HUES48 (cell line): ENCODE results near the gene GDA.

Experiments used
- H3K27ac ChIP-seq: one replicate; pipeline ENCODE4 v1.7.0; 2013; ENCODE audit warnings: low read depth, low read length, inconsistent platforms
- H3K27me3 ChIP-seq: 2 replicates; pipeline ENCODE4 v1.6.1; 2013; ENCODE audit warnings: mild to moderate bottlenecking, low read length; ENCODE audit not compliant: control insufficient read depth, insufficient read depth
- H3K36me3 ChIP-seq: 2 replicates; pipeline ENCODE4 v1.6.1; 2013; ENCODE audit warnings: low read length; ENCODE audit not compliant: control insufficient read depth, insufficient read depth
- H3K4me1 ChIP-seq: 2 replicates; pipeline ENCODE4 v1.6.1; 2013; ENCODE audit warnings: mild to moderate bottlenecking, low read length; ENCODE audit not compliant: control insufficient read depth, insufficient read depth
- H3K4me3 ChIP-seq: 2 replicates; pipeline ENCODE4 v1.5.1; 2013; ENCODE audit warnings: mild to moderate bottlenecking, low read depth, low read length
- H3K9ac ChIP-seq: 2 replicates; pipeline ENCODE4 v1.6.1; 2013; ENCODE audit warnings: mild to moderate bottlenecking, low read depth, low read length, moderate library complexity
- H3K9me3 ChIP-seq: 2 replicates; pipeline ENCODE4 v1.6.1; 2013; ENCODE audit warnings: low read length; ENCODE audit not compliant: control insufficient read depth, insufficient read depth

Gene GDA

GRCh38 chr9:72151104-72151503, 1.9 kb downstream of the GDA start:
- no peaks in the 10 kb centered on the region for H3K9me3 ChIP-seq
- peaks cover 39% of the 10 kb centered on the region for H3K27me3 ChIP-seq
- no peak overlapping the region for H3K4me3 ChIP-seq
- no peak overlapping the region for H3K9ac ChIP-seq
- H3K36me3 ChIP-seq = no peaks in the 10 kb centered on the region
- no peaks in the 10 kb centered on the region for H3K4me1 ChIP-seq
- H3K27ac ChIP-seq = no peak overlapping the region

- H3K27ac ChIP-seq = no peak overlapping the region
- no peaks in the 10 kb centered on the region for H3K9me3 ChIP-seq
- H3K4me3 ChIP-seq = no peak overlapping the region
- H3K9ac ChIP-seq = no peak overlapping the region
- H3K36me3 ChIP-seq = no peaks in the 10 kb centered on the region
- H3K27me3 ChIP-seq = peaks cover 17% of the 10 kb centered on the region
- H3K4me1 ChIP-seq = no peaks in the 10 kb centered on the region
Observed at GRCh38 chr9:72154468-72155285, 5.4 kb downstream of the GDA start.

- Histone ChIP-seq H3K9ac (no peak overlapping the region), H3K4me3 (no peak overlapping the region), H3K4me1 (no peaks in the 10 kb centered on the region), H3K27ac (no peak overlapping the region), H3K27me3 (peaks cover 10% of the 10 kb centered on the region), H3K36me3 (no peaks in the 10 kb centered on the region), H3K9me3 (no peaks in the 10 kb centered on the region)
Observed at GRCh38 chr9:72155301-72155700, 6.1 kb downstream of the GDA start.

DNA sequence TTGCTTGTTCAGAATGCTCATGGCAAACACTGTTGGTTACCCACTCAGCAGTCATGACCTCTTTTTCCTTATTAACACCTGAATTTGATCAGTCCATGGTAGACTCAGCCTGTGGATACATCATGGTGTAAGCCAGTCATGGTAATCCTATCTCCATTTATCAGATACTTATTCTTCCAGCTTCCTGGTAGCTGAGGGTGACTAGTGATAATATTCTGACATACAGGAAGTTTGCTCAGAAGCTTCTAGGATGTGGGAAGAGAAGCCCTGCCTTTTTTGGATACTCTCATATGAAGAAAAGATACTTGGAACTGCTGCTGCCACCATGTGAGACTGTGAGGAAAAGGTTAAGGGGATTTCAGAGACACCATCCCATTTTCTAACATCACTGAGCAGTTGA, 7.3 kb downstream of the GDA start:
- Histone ChIP-seq H3K9me3 (no peaks in the 10 kb centered on the region), H3K4me3 (no peak overlapping the region), H3K9ac (no peak overlapping the region), H3K36me3 (no peaks in the 10 kb centered on the region), H3K4me1 (no peaks in the 10 kb centered on the region), H3K27me3 (no peaks in the 10 kb centered on the region), H3K27ac (no peak overlapping the region)

DNA sequence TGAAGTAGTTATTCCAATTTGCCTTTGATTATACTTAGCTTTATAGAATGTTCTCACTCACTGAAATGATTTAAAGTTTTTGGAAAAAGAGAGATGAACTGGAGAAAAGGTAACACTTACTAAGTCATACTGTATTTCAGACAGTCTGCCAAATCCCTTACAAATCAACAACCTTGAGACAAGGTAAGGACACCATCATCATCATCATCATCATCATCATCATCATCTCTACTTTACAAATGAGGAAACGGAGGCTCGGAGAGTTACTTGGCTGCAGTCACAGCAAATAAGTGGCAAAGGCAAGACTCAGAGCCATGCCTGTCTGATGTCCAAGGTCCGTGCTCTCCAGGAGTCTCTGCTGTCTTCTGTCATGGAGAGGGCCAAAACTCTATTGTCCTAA, 9.4 kb downstream of the GDA start:
- Histone ChIP-seq H3K9me3 (no peaks in the 10 kb centered on the region), H3K9ac (no peak overlapping the region), H3K36me3 (no peaks in the 10 kb centered on the region), H3K27ac (no peak overlapping the region), H3K27me3 (no peaks in the 10 kb centered on the region), H3K4me3 (no peak overlapping the region), H3K4me1 (no peaks in the 10 kb centered on the region)

GRCh38 chr9:72160446-72161123, 11.3 kb downstream of the GDA start:
- Histone ChIP-seq H3K36me3 (no peaks in the 10 kb centered on the region), H3K27me3 (no peaks in the 10 kb centered on the region), H3K27ac (no peak overlapping the region), H3K9me3 (no peaks in the 10 kb centered on the region), H3K4me1 (no peaks in the 10 kb centered on the region), H3K9ac (no peak overlapping the region), H3K4me3 (no peak overlapping the region)

GRCh38 chr9:72165326-72165725, 16.1 kb downstream of the GDA start:
- no peaks in the 10 kb centered on the region for H3K4me1 ChIP-seq
- no peak overlapping the region for H3K4me3 ChIP-seq
- no peak overlapping the region for H3K27ac ChIP-seq
- H3K9me3 ChIP-seq = no peaks in the 10 kb centered on the region
- no peaks in the 10 kb centered on the region for H3K36me3 ChIP-seq
- H3K27me3 ChIP-seq = no peaks in the 10 kb centered on the region
- H3K9ac ChIP-seq = no peak overlapping the region

DNA sequence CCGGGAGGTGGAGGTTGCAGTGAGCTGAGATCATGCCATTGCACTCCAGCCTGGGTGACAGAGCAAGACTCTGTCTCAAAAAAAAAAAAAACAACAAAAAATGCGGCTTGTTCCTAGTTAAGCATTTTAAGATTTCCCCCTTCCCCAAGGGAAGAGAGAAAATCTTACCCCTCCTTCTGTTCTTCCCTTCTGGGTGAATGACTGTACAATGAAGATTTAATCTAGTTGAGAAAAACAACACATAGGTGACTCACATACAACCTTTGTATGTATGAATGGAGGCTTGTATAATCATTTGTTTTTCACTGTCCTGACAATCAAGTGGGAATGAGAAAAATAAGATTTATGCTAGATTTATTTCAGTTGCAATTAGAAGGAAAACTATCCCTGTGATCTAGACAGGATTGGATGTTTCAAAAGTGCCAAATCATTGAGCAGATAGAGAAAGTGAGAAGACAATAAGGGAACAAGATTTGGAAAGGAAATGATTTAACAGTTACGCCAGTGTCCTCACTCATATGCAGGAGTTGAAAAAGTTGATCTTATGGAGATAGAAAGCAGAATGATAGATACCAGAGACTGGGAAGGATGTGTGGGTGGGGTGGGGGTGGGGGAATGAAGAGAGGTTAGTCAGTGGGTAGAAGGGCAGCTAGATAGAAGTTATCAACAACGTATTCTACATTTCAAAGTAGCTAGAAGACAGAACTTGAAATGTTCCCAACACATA, 16.7 kb downstream of the GDA start:
- H3K4me1 ChIP-seq = no peaks in the 10 kb centered on the region

DNA sequence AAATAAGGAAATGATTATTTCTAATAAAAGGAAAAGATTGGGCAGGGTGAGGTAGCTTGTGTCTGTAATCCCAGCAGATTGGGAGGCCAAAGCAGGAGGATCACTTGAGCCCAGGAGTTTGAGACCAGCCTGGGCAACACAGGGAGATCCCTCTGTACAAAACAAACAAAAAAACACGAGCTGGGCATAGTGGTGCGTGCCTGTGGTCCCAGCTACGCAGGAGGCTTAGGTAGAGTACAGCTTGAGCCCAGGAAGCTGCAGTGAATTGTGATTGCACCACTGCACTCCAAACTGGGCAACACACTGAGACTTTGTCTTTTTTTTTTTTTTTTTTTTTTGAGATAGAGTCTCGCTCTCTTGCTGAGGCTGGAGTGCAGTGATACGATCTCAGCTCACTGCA, 18.8 kb downstream of the GDA start:
- no peak overlapping the region for H3K4me3 ChIP-seq
- H3K9ac ChIP-seq = no peak overlapping the region
- no peak overlapping the region for H3K27ac ChIP-seq

More for the DNA sequence above, 16.7 kb downstream of the GDA start:
- H3K9ac ChIP-seq = no peak overlapping the region
- no peaks in the 10 kb centered on the region for H3K9me3 ChIP-seq
- H3K4me3 ChIP-seq = no peak overlapping the region
- H3K27me3 ChIP-seq = no peaks in the 10 kb centered on the region
- no peaks in the 10 kb centered on the region for H3K36me3 ChIP-seq
- no peak overlapping the region for H3K27ac ChIP-seq

GRCh38 chr9:72169178-72169577, 19.9 kb downstream of the GDA start:
- Histone ChIP-seq H3K36me3 (no peaks in the 10 kb centered on the region), H3K9ac (no peak overlapping the region), H3K4me3 (no peak overlapping the region), H3K27ac (no peak overlapping the region), H3K9me3 (no peaks in the 10 kb centered on the region), H3K4me1 (no peaks in the 10 kb centered on the region), H3K27me3 (no peaks in the 10 kb centered on the region)

More for the DNA sequence above, 18.8 kb downstream of the GDA start:
- Histone ChIP-seq H3K9me3 (no peaks in the 10 kb centered on the region), H3K36me3 (no peaks in the 10 kb centered on the region), H3K27me3 (no peaks in the 10 kb centered on the region), H3K4me1 (no peaks in the 10 kb centered on the region)

- Histone ChIP-seq H3K4me3 (no peak overlapping the region), H3K36me3 (no peaks in the 10 kb centered on the region), H3K4me1 (no peaks in the 10 kb centered on the region), H3K9me3 (no peaks in the 10 kb centered on the region), H3K27me3 (no peaks in the 10 kb centered on the region), H3K27ac (no peak overlapping the region), H3K9ac (no peak overlapping the region)
Observed at GRCh38 chr9:72173080-72173479, 23.8 kb downstream of the GDA start.
